Body of pancreas (tissue), 4 donors: ENCODE data around the gene PADI6.

Experiments
- CTCF ChIP-seq, 7 experiments: fragments of 450-650 bp in 4 of 7; fragments of 200-600 bp in 3 of 7; sonication (generic) in 3 of 7; IDR thresholded peaks; one replicate each; pipeline ENCODE4 v1.5.1; 2016 to 2019; ENCODE audit warnings: antibody characterized with exemption in 7 of 7
- POLR2A ChIP-seq, 3 donors: fragments of 450-650 bp; IDR thresholded peaks; one replicate each; pipeline ENCODE4 v1.6.1; 2016; ENCODE audit warnings: antibody characterized with exemption in 3 of 3, mild to moderate bottlenecking in 2 of 3

- no peak for TF ChIP-seq CTCF (IDR thresholded peaks at IDR 0.05)
- no peak for TF ChIP-seq POLR2A (IDR thresholded peaks at IDR 0.05)
Measured at GRCh38 chr1:17393230-17393629, 21.2 kb downstream of the PADI6 start.
